SK-N-SH (cell line): Measurements from ENCODE around the gene HVCN1. TPM values are rescaled to one million over a fixed set of nuclear protein-coding genes. Genes with fewer than 3 reads are reported as not detected.

Experiments used
- CTCF ChIA-PET: fragments of 300-600, 350-600 bp; formaldehyde crosslinking; extraction: SDS; loops from one replicate; lab custom pipeline; 2021; lab: Yijun Ruan, JAX
- POLR2A ChIA-PET: fragments of 350-600 bp; sonication (Branson Sonifier 250); formaldehyde crosslinking; extraction: SDS; loops from one replicate; lab custom pipeline; 2020; ENCODE audit warnings: antibody characterized with exemption, inconsistent platforms; lab: Yijun Ruan, JAX
- DNase-seq: peaks from one replicate; pipeline ENCODE4 v3.0.0; 2012
- H2AFZ ChIP-seq: fragments of 200-600 bp; sonication (generic); 2 replicates; pipeline ENCODE4 v1.8.1; 2016; ENCODE audit warnings: antibody characterized with exemption, mild to moderate bottlenecking, low read depth
- H3F3A ChIP-seq: fragments of 200-600 bp; sonication (generic); replicated peaks from 2 replicates; pipeline ENCODE3; 2016; ENCODE audit warnings: antibody characterized with exemption, mild to moderate bottlenecking; ENCODE audit not compliant: insufficient read depth
- H3K27ac ChIP-seq, 2 experiments: fragments of 200-500 bp in 1 of 2; fragments of 200-600 bp in 1 of 2; sonication (Bioruptor generic) in 1 of 2; sonication (generic), shearing (Covaris generic) in 1 of 2; 2 replicates each; pipeline versions ENCODE4 v1.5.1 to v1.6.1; 2014 to 2016; ENCODE audit warnings: low read depth in 2 of 2, inconsistent platforms in 1 of 2, low read length in 1 of 2, mild to moderate bottlenecking in 1 of 2, mixed read lengths in 1 of 2
- H3K27me3 ChIP-seq: fragments of 200-600 bp; sonication (generic), shearing (Covaris generic); 2 replicates; pipeline ENCODE4 v1.6.1; 2016; ENCODE audit warnings: mixed run types; ENCODE audit not compliant: insufficient read depth
- H3K36me3 ChIP-seq, 2 experiments: fragments of 200-500 bp in 1 of 2; fragments of 200-600 bp in 1 of 2; sonication (Bioruptor generic) in 1 of 2; sonication (generic) in 1 of 2; replicated peaks in 1 of 2; 2 replicates each; pipeline versions ENCODE3 to v1.5.1; 2014 to 2016; ENCODE audit warnings: low read length in 1 of 2, mild to moderate bottlenecking in 1 of 2; ENCODE audit not compliant: insufficient read depth in 2 of 2, control insufficient read depth in 1 of 2
- H3K4me1 ChIP-seq, 2 experiments: fragments of 200-500 bp in 1 of 2; fragments of 200-600 bp in 1 of 2; sonication (Bioruptor generic) in 1 of 2; sonication (generic), shearing (Covaris generic) in 1 of 2; 2 replicates each; pipeline versions ENCODE4 v1.5.1 to v1.6.1; 2014 to 2016; ENCODE audit warnings: low read depth in 1 of 2, low read length in 1 of 2, mixed run types in 1 of 2; ENCODE audit not compliant: insufficient read depth in 2 of 2, control insufficient read depth in 1 of 2
- H3K4me2 ChIP-seq: fragments of 200-600 bp; sonication (generic), shearing (Covaris generic); 2 replicates; pipeline ENCODE4 v1.6.1; 2017; ENCODE audit warnings: mixed run types
- H3K4me3 ChIP-seq, 2 experiments: fragments of 200-500 bp in 1 of 2; fragments of 200-600 bp in 1 of 2; sonication (Bioruptor generic) in 1 of 2; sonication (generic), shearing (Covaris generic) in 1 of 2; 2 replicates each; pipeline versions ENCODE4 v1.5.1 to v1.8.1; 2014 to 2016; ENCODE audit warnings: low read depth in 2 of 2, inconsistent platforms in 1 of 2, low read length in 1 of 2, mild to moderate bottlenecking in 1 of 2, mixed read lengths in 1 of 2, moderate library complexity in 1 of 2
- H3K79me2 ChIP-seq: fragments of 200-600 bp; sonication (generic); 2 replicates; pipeline ENCODE4 v1.8.1; 2017; ENCODE audit warnings: mild to moderate bottlenecking; ENCODE audit not compliant: insufficient read depth
- H3K9ac ChIP-seq: fragments of 200-600 bp; sonication (generic); 2 replicates; pipeline ENCODE4 v1.6.1; 2017; ENCODE audit warnings: mixed run types
- H3K9me2 ChIP-seq: fragments of 200-600 bp; sonication (generic); 2 replicates; pipeline ENCODE4 v1.6.1; 2017; ENCODE audit warnings: mixed run types
- H3K9me3 ChIP-seq: fragments of 200-600 bp; sonication (generic); 2 replicates; pipeline ENCODE4 v1.6.1; 2017; ENCODE audit warnings: mixed run types, mild to moderate bottlenecking, moderate library complexity
- H4K20me1 ChIP-seq: fragments of 200-600 bp; sonication (generic); 2 replicates; pipeline ENCODE4 v1.6.1; 2017; ENCODE audit warnings: mild to moderate bottlenecking, mixed run types; ENCODE audit not compliant: insufficient read depth
- CHD2 ChIP-seq: fragments of 150-350 bp; IDR thresholded peaks from 2 replicates; pipeline ENCODE4 v1.6.1; 2018; ENCODE audit warnings: low read length; ENCODE audit not compliant: partially characterized antibody
- CTCF ChIP-seq: fragments of 200-600 bp; sonication (generic); IDR thresholded peaks from 2 replicates; pipeline ENCODE4 v1.6.1; 2017; ENCODE audit warnings: antibody characterized with exemption, mild to moderate bottlenecking, moderate library complexity
- ELF1 ChIP-seq: IDR thresholded peaks from 2 replicates; pipeline ENCODE4 v1.4.0; 2012
- EP300 ChIP-seq, 2 experiments: IDR thresholded peaks; 2 replicates each; pipeline versions ENCODE4 v1.4.0 to v1.6.1; 2012; ENCODE audit warnings: borderline replicate concordance in 1 of 2, low read depth in 1 of 2, low read length in 1 of 2
- FOSL2 ChIP-seq: IDR thresholded peaks from 2 replicates; pipeline ENCODE4 v1.4.0; 2012; ENCODE audit warnings: low read depth, mild to moderate bottlenecking, moderate library complexity, borderline replicate concordance
- FOXM1 ChIP-seq: IDR thresholded peaks from 2 replicates; pipeline ENCODE4 v1.4.0; 2012; ENCODE audit warnings: low read depth, mild to moderate bottlenecking
- GATA2 ChIP-seq: sonication (generic); formaldehyde crosslinking; IDR thresholded peaks from 2 replicates; pipeline ENCODE4 v1.5.0; 2020; ENCODE audit warnings: mild to moderate bottlenecking, missing genetic modification reagents
- MEF2A ChIP-seq: IDR thresholded peaks from 2 replicates; pipeline ENCODE4 v1.4.0; 2012; ENCODE audit warnings: low read depth, borderline replicate concordance
- NFIC ChIP-seq: IDR thresholded peaks from 2 replicates; pipeline ENCODE4 v1.4.0; 2012; ENCODE audit warnings: borderline replicate concordance
- PBX3 ChIP-seq: IDR thresholded peaks from 2 replicates; pipeline ENCODE4; 2012
- POLR2AphosphoS5 ChIP-seq: IDR thresholded peaks from 2 replicates; pipeline ENCODE4 v1.6.1; 2012; ENCODE audit warnings: low read depth, low read length
- RFX5 ChIP-seq: IDR thresholded peaks from 2 replicates; pipeline ENCODE4 v1.6.1; 2012; ENCODE audit warnings: mild to moderate bottlenecking, improper control_type of control experiment, low read length
- SIN3A ChIP-seq: IDR thresholded peaks from 2 replicates; pipeline ENCODE4 v1.6.1; 2012; ENCODE audit warnings: low read depth, mild to moderate bottlenecking, low read length, moderate library complexity, borderline replicate concordance
- TAF1 ChIP-seq: IDR thresholded peaks from 2 replicates; pipeline ENCODE4 v1.6.1; 2012; ENCODE audit warnings: low read depth, mild to moderate bottlenecking, low read length, moderate library complexity, borderline replicate concordance
- TCF12 ChIP-seq: IDR thresholded peaks from 2 replicates; pipeline ENCODE4 v1.4.0; 2012
- WGBS: methylation state at CpG from one replicate; pipeline ENCODE4 v1.1.6; 2017; ENCODE audit warnings: low lambda C conversion rate; 5-methylcytosine and 5-hydroxymethylcytosine counted together
- polyA plus RNA-seq, 3 experiments: library from polyadenylated mRNA; depleted of rRNA; stranded (reverse); fragments of >200 nt; gene quantifications; 2 replicates each; pipeline ENCODE4 v1.2.3, GENCODE V29; 2012
- TF ChIP-seq, protein P1 (sequence below): IDR thresholded peaks from 2 replicates; pipeline ENCODE4 v1.4.0; 2012; ENCODE audit warnings: low read depth, borderline replicate concordance
- TF ChIP-seq, protein P2 (sequence below): IDR thresholded peaks from 2 replicates; pipeline ENCODE4 v1.4.0; 2012; ENCODE audit warnings: low read depth, borderline replicate concordance

Gene HVCN1
- polyA plus RNA-seq, 1 of the 3 experiments (the other 2 are of a cell fraction): 0.03 TPM

- Histone ChIP-seq H2AFZ (no peak overlapping the region), H3K4me3 (no peak overlapping the region), H3K4me2 (no peak overlapping the region), H3K36me3 (no peaks in the 10 kb centered on the region), H3K9me3 (no peaks in the 10 kb centered on the region), H3K4me1 (peaks cover 0 to 13% of the 10 kb centered on the region in 2 experiments; a peak in 1 of 4 replicates), H4K20me1 (no peaks in the 10 kb centered on the region), H3K79me2 (no peaks in the 10 kb centered on the region), H3F3A (no peaks in the 10 kb centered on the region), H3K9me2 (no peaks in the 10 kb centered on the region), H3K27ac (peak overlapping the region in 1 of 2 experiments; percentile 77; a peak in 2 of 4 replicates), H3K9ac (no peak overlapping the region), H3K27me3 (peaks cover 11% of the 10 kb centered on the region; the same call in 1 of the 2 replicates)
- POLR2A ChIA-PET: interaction anchor here (0.9 kb wide), 1 partner anchor 11 kb away, joined by 3 read pairs; no protein-coding TSS in a partner anchor
- CTCF ChIA-PET: interaction anchor here (0.6 to 2.6 kb wide), 6 partner anchors 11 to 624 kb away, joined by 3 to 6 read pairs (median 3); no protein-coding TSS in a partner anchor
- 61% methylated on average over 7 of the region's 7 CpGs for WGBS
- TF ChIP-seq CHD2: peak; percentile 63
- peak in 1 of 2 experiments; percentile 41; a peak in 1 of 4 replicates for TF ChIP-seq EP300 (IDR thresholded peaks at IDR 0.05; ENCODE audit: borderline replicate concordance in 1 of 2, low read depth in 1 of 2, low read length in 1 of 2)
- peak; percentile 61 for TF ChIP-seq GATA2 (CRISPR knock-in tag)
- no peak for TF ChIP-seq CTCF
- peak; percentile 61 for DNase-seq
These were observed 4.8 kb upstream of the HVCN1 start for GRCh38 chr12:110693731-110694130.

- Histone ChIP-seq H2AFZ (no peak overlapping the region), H3K4me3 (no peak overlapping the region), H4K20me1 (no peaks in the 10 kb centered on the region), H3K4me2 (no peak overlapping the region), H3K79me2 (no peaks in the 10 kb centered on the region), H3K27ac (no peak overlapping the region), H3K9me2 (no peaks in the 10 kb centered on the region), H3K9ac (no peak overlapping the region), H3F3A (no peaks in the 10 kb centered on the region), H3K9me3 (no peaks in the 10 kb centered on the region), H3K27me3 (peaks cover 27% of the 10 kb centered on the region), H3K36me3 (no peaks in the 10 kb centered on the region), H3K4me1 (peaks cover 0 to 13% of the 10 kb centered on the region in 2 experiments; a peak in 1 of 4 replicates)
- no peak for DNase-seq
- ChIA-PET POLR2A (interaction anchor here (0.7 kb wide), 2 partner anchors 9 to 705 kb away, joined by 3 read pairs; no protein-coding TSS in a partner anchor), CTCF (interaction anchor here (1.5 kb wide), 1 partner anchor 221 kb away, joined by 6 read pairs; the partner anchor contains the start of gene FAM216A)
- TF ChIP-seq MEF2A (no peak), CTCF (no peak), NFIC (no peak), PBX3 (no peak), ELF1 (no peak), TCF12 (no peak), FOSL2 (no peak), CHD2 (no peak), FOXM1 (no peak), POLR2AphosphoS5 (no peak), SIN3A (no peak), RFX5 (no peak), TAF1 (no peak), GATA2 (CRISPR knock-in tag) (no peak)
- TF ChIP-seq, protein P1, sequence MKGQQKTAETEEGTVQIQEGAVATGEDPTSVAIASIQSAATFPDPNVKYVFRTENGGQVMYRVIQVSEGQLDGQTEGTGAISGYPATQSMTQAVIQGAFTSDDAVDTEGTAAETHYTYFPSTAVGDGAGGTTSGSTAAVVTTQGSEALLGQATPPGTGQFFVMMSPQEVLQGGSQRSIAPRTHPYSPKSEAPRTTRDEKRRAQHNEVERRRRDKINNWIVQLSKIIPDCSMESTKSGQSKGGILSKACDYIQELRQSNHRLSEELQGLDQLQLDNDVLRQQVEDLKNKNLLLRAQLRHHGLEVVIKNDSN: no peak
- TF ChIP-seq, protein P2, sequence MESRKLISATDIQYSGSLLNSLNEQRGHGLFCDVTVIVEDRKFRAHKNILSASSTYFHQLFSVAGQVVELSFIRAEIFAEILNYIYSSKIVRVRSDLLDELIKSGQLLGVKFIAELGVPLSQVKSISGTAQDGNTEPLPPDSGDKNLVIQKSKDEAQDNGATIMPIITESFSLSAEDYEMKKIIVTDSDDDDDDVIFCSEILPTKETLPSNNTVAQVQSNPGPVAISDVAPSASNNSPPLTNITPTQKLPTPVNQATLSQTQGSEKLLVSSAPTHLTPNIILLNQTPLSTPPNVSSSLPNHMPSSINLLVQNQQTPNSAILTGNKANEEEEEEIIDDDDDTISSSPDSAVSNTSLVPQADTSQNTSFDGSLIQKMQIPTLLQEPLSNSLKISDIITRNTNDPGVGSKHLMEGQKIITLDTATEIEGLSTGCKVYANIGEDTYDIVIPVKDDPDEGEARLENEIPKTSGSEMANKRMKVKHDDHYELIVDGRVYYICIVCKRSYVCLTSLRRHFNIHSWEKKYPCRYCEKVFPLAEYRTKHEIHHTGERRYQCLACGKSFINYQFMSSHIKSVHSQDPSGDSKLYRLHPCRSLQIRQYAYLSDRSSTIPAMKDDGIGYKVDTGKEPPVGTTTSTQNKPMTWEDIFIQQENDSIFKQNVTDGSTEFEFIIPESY: no peak
- WGBS: 92% methylated on average over 2 of the region's 4 CpGs
These were observed 1.2 kb upstream of the HVCN1 start for GRCh38 chr12:110690127-110690430.
